Measurements from ENCODE around the gene MORC2. TPM values are rescaled to one million over a fixed set of nuclear protein-coding genes. Genes with fewer than 3 reads are reported as not detected.

The MORC2 gene
- total and polyA plus RNA-seq, 2 of the 13 experiments (the other 11 are each of a cell fraction or from before 2014, with no cell fraction given), result 11.9 to 18.3 TPM

- TF ChIP-seq, protein P1, sequence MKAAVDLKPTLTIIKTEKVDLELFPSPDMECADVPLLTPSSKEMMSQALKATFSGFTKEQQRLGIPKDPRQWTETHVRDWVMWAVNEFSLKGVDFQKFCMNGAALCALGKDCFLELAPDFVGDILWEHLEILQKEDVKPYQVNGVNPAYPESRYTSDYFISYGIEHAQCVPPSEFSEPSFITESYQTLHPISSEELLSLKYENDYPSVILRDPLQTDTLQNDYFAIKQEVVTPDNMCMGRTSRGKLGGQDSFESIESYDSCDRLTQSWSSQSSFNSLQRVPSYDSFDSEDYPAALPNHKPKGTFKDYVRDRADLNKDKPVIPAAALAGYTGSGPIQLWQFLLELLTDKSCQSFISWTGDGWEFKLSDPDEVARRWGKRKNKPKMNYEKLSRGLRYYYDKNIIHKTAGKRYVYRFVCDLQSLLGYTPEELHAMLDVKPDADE (CRISPR knock-in tag; IDR thresholded peaks at IDR 0.05), result no peak
- TF ChIP-seq SETDB1 (CRISPR knock-in tag; IDR thresholded peaks at IDR 0.05; ENCODE audit: borderline replicate concordance) (no peak), NR2F6 (IDR thresholded peaks at IDR 0.05) (no peak), NR2F6 (CRISPR knock-in tag; IDR thresholded peaks at IDR 0.05) (peak; percentile 41; the same call in 1 of the 2 replicates), MNT (IDR thresholded peaks at IDR 0.05) (no peak), RARA (CRISPR knock-in tag; IDR thresholded peaks at IDR 0.05) (peak; percentile 68), DR1 (CRISPR knock-in tag; IDR thresholded peaks at IDR 0.05) (no peak), ATF1 (CRISPR knock-in tag; IDR thresholded peaks at IDR 0.05) (no peak), HMG20A (CRISPR knock-in tag; IDR thresholded peaks at IDR 0.05; ENCODE audit: borderline replicate concordance) (peak; percentile 33; the same call in 1 of the 2 replicates), CREB1 (IDR thresholded peaks at IDR 0.05) (no peak), CREB1 (CRISPR knock-in tag; IDR thresholded peaks at IDR 0.05) (peak; percentile 40; the same call in 1 of the 2 replicates), ZNF670 (CRISPR knock-in tag; IDR thresholded peaks at IDR 0.05; ENCODE audit: borderline replicate concordance) (peak; percentile 41; the same call in 1 of the 2 replicates), HDAC1 (CRISPR knock-in tag; IDR thresholded peaks at IDR 0.05) (0 out of 2 replicates have a peak, but pooled peaks have one; percentile 40), MED8 (CRISPR knock-in tag; IDR thresholded peaks at IDR 0.05; ENCODE audit: insufficient replicate concordance) (no peak), MAFG (CRISPR knock-in tag; IDR thresholded peaks at IDR 0.05) (no peak), ZFP62 (CRISPR knock-in tag; IDR thresholded peaks at IDR 0.05) (no peak), MBNL3 (CRISPR knock-in tag; conservative IDR thresholded peaks at IDR 0.05) (no peak), CHD2 (IDR thresholded peaks at IDR 0.05; ENCODE audit: low read depth, low read length) (no peak), ADNP (CRISPR knock-in tag; IDR thresholded peaks at IDR 0.05) (peak; percentile 58; the same call in 1 of the 2 replicates), DZIP1 (CRISPR knock-in tag; IDR thresholded peaks at IDR 0.05) (no peak)
- TF ChIP-seq, protein P2, sequence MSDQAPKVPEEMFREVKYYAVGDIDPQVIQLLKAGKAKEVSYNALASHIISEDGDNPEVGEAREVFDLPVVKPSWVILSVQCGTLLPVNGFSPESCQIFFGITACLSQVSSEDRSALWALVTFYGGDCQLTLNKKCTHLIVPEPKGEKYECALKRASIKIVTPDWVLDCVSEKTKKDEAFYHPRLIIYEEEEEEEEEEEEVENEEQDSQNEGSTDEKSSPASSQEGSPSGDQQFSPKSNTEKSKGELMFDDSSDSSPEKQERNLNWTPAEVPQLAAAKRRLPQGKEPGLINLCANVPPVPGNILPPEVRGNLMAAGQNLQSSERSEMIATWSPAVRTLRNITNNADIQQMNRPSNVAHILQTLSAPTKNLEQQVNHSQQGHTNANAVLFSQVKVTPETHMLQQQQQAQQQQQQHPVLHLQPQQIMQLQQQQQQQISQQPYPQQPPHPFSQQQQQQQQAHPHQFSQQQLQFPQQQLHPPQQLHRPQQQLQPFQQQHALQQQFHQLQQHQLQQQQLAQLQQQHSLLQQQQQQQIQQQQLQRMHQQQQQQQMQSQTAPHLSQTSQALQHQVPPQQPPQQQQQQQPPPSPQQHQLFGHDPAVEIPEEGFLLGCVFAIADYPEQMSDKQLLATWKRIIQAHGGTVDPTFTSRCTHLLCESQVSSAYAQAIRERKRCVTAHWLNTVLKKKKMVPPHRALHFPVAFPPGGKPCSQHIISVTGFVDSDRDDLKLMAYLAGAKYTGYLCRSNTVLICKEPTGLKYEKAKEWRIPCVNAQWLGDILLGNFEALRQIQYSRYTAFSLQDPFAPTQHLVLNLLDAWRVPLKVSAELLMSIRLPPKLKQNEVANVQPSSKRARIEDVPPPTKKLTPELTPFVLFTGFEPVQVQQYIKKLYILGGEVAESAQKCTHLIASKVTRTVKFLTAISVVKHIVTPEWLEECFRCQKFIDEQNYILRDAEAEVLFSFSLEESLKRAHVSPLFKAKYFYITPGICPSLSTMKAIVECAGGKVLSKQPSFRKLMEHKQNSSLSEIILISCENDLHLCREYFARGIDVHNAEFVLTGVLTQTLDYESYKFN (CRISPR knock-in tag; conservative IDR thresholded peaks at IDR 0.05), result peak; percentile 51
Measured at GRCh38 chr22:31001124-31001770, 32.7 kb upstream of the MORC2 start (continued).

Data from HepG2 (cell line).